CD8-positive, alpha-beta memory T cell (primary cell): ENCODE results near the gene GSTA4. TPM values are rescaled to one million over a fixed set of nuclear protein-coding genes. Genes with fewer than 3 reads are reported as not detected.

ENCODE experiments used
- CTCF ChIA-PET: fragments of 350-600 bp; sonication (Branson Sonifier 250); formaldehyde crosslinking; loops from one replicate; lab custom pipeline; 2021; ENCODE audit warnings: antibody characterized with exemption; lab: Charles Lee
- POLR2A ChIA-PET: fragments of 350-600 bp; sonication (Branson Sonifier 250); formaldehyde crosslinking; loops from one replicate; lab custom pipeline; 2021; ENCODE audit warnings: antibody characterized with exemption; lab: Charles Lee
- DNase-seq, 5 donors: peaks; one replicate each; pipeline versions ENCODE4 v3.0.0 to v3.0.0-alpha.2; 2020 to 2022; ENCODE audit warnings: mixed read lengths in 1 of 5
- H3K27ac ChIP-seq: one replicate; pipeline ENCODE4 v1.7.0; 2013; ENCODE audit warnings: low read depth, mild to moderate bottlenecking, low read length, moderate library complexity
- H3K27me3 ChIP-seq: 2 replicates; pipeline ENCODE4 v1.7.0; 2013; ENCODE audit warnings: low read length, mild to moderate bottlenecking; ENCODE audit not compliant: insufficient read depth, poor library complexity, severe bottlenecking
- H3K36me3 ChIP-seq: 2 replicates; pipeline ENCODE4 v1.7.0; 2013; ENCODE audit warnings: mild to moderate bottlenecking, low read length, moderate library complexity; ENCODE audit not compliant: insufficient read depth
- H3K4me1 ChIP-seq: 2 replicates; pipeline ENCODE4 v1.7.0; 2013; ENCODE audit warnings: mild to moderate bottlenecking, low read length, moderate library complexity; ENCODE audit not compliant: insufficient read depth
- H3K4me3 ChIP-seq: 2 replicates; pipeline ENCODE4 v1.7.0; 2013; ENCODE audit warnings: mild to moderate bottlenecking, low read length
- H3K9me3 ChIP-seq: 2 replicates; pipeline ENCODE4 v1.7.0; 2013; ENCODE audit warnings: mild to moderate bottlenecking, low read length
- H3K27ac Mint-ChIP-seq, 8 donors: one replicate each; pipeline ENCODE4 v1.8.0; 2020 to 2021; ENCODE audit warnings: mixed read lengths in 8 of 8, mild to moderate bottlenecking in 6 of 8, inconsistent platforms in 3 of 8, moderate library complexity in 3 of 8
- H3K27me3 Mint-ChIP-seq, 2 donors: one replicate each; pipeline ENCODE4 v1.8.0; 2020 to 2021; ENCODE audit warnings: mixed read lengths in 2 of 2, mild to moderate bottlenecking in 1 of 2, moderate library complexity in 1 of 2
- H3K36me3 Mint-ChIP-seq, 3 donors: one replicate each; pipeline ENCODE4 v1.8.0; 2020 to 2021; ENCODE audit warnings: mixed read lengths in 3 of 3, inconsistent platforms in 1 of 3, mild to moderate bottlenecking in 1 of 3
- H3K4me1 Mint-ChIP-seq, 3 donors: one replicate each; pipeline ENCODE4 v1.8.0; 2020 to 2021; ENCODE audit warnings: mixed read lengths in 3 of 3, inconsistent platforms in 1 of 3, mild to moderate bottlenecking in 1 of 3
- H3K4me3 Mint-ChIP-seq, 7 donors: one replicate each; pipeline ENCODE4 v1.8.0; 2020 to 2021; ENCODE audit warnings: mixed read lengths in 7 of 7, mild to moderate bottlenecking in 6 of 7, moderate library complexity in 4 of 7, inconsistent platforms in 2 of 7
- H3K9me3 Mint-ChIP-seq, 5 donors: one replicate each; pipeline ENCODE4 v1.8.0; 2020 to 2022; ENCODE audit warnings: mixed read lengths in 5 of 5, mild to moderate bottlenecking in 3 of 5, moderate library complexity in 2 of 5, inconsistent platforms in 1 of 5
- polyA plus RNA-seq: library from polyadenylated mRNA; unstranded; fragments of 300-500 nt; fragmentation: Illumina TruSeq; gene quantifications from one replicate; pipeline ENCODE4 v1.2.3, GENCODE V29; 2021
- total RNA-seq, 2 experiments: library from RNA; stranded (reverse); gene quantifications; one replicate each; pipeline ENCODE4 v1.2.3, GENCODE V29; 2021

The GSTA4 gene
- total and polyA plus RNA-seq, 3 experiments from 2014 or later, result 4.6 to 4.9 (median 4.9) TPM

- H3K36me3 Mint-ChIP-seq, result peaks cover 14 to 72% (median 41%) of the 10 kb centered on the region in 3 donors
- no peaks in the 10 kb centered on the region for H3K9me3 Mint-ChIP-seq
- ChIA-PET POLR2A (no interaction called here), CTCF (no interaction called here)
- H3K4me3 ChIP-seq, result no peak overlapping the region
- no peak overlapping the region for H3K4me3 Mint-ChIP-seq
- H3K27me3 Mint-ChIP-seq, result peaks cover 0 to 2% of the 10 kb centered on the region in 2 donors
- H3K9me3 ChIP-seq, result no peaks in the 10 kb centered on the region
- H3K4me1 ChIP-seq, result no peaks in the 10 kb centered on the region
- H3K27ac Mint-ChIP-seq, result no peak overlapping the region
- H3K36me3 ChIP-seq, result peaks cover 19% of the 10 kb centered on the region
- H3K4me1 Mint-ChIP-seq, result peaks cover 0 to under 1% (median 0%) of the 10 kb centered on the region in 3 donors
- H3K27me3 ChIP-seq, result no peaks in the 10 kb centered on the region
- H3K27ac ChIP-seq, result no peak overlapping the region
- DNase-seq, result no peak
Measured at GRCh38 chr6:53026526-53026925, 31.4 kb upstream of the GSTA4 start.

- DNase-seq, result no peak
- H3K27ac Mint-ChIP-seq, result no peak overlapping the region
- H3K4me1 ChIP-seq, result no peaks in the 10 kb centered on the region
- H3K36me3 ChIP-seq, result peaks cover 4% of the 10 kb centered on the region
- H3K4me3 ChIP-seq, result no peak overlapping the region
- H3K4me3 Mint-ChIP-seq, result no peak overlapping the region
- H3K9me3 Mint-ChIP-seq, result no peaks in the 10 kb centered on the region
- no peaks in the 10 kb centered on the region for H3K9me3 ChIP-seq
- no peak overlapping the region for H3K27ac ChIP-seq
- CTCF ChIA-PET, result no interaction called here
- peaks cover 0 to 2% of the 10 kb centered on the region in 2 donors for H3K27me3 Mint-ChIP-seq
- H3K27me3 ChIP-seq, result no peaks in the 10 kb centered on the region
- peaks cover 22 to 55% (median 25%) of the 10 kb centered on the region in 3 donors for H3K36me3 Mint-ChIP-seq
- peaks cover 0 to 8% (median 6%) of the 10 kb centered on the region in 3 donors for H3K4me1 Mint-ChIP-seq
- POLR2A ChIA-PET, result no interaction called here
Measured at GRCh38 chr6:53023323-53023722, 28.2 kb upstream of the GSTA4 start.

- Histone ChIP-seq H3K9me3 (no peaks in the 10 kb centered on the region), H3K27me3 (no peaks in the 10 kb centered on the region), H3K4me3 (no peak overlapping the region), H3K36me3 (peaks cover 10% of the 10 kb centered on the region), H3K27ac (no peak overlapping the region), H3K4me1 (no peaks in the 10 kb centered on the region)
- DNase-seq, result peak in 1 of 5 donors; percentile 10
- H3K36me3 Mint-ChIP-seq, result peaks cover 15 to 60% (median 21%) of the 10 kb centered on the region in 3 donors
- H3K4me1 Mint-ChIP-seq, result peaks cover 0 to 8% (median 6%) of the 10 kb centered on the region in 3 donors
- ChIA-PET POLR2A (no interaction called here), CTCF (no interaction called here)
- H3K4me3 Mint-ChIP-seq, result no peak overlapping the region
- peaks cover 0 to 2% of the 10 kb centered on the region in 2 donors for H3K27me3 Mint-ChIP-seq
- no peaks in the 10 kb centered on the region for H3K9me3 Mint-ChIP-seq
- no peak overlapping the region for H3K27ac Mint-ChIP-seq
Measured at GRCh38 chr6:53020005-53020744, 25.1 kb upstream of the GSTA4 start.

GRCh38 chr6:53018446-53018845 is 23.4 kb upstream of the GSTA4 start:
- H3K36me3 ChIP-seq, result peaks cover 10% of the 10 kb centered on the region
- no peaks in the 10 kb centered on the region for H3K4me1 ChIP-seq
- Mint-ChIP-seq H3K4me3 (no peak overlapping the region), H3K27ac (no peak overlapping the region), H3K27me3 (no peaks in the 10 kb centered on the region), H3K4me1 (peaks cover 0 to 8% (median 6%) of the 10 kb centered on the region in 3 donors), H3K36me3 (peaks cover 19 to 68% (median 23%) of the 10 kb centered on the region in 3 donors), H3K9me3 (no peaks in the 10 kb centered on the region)
- H3K27me3 ChIP-seq, result no peaks in the 10 kb centered on the region
- H3K4me3 ChIP-seq, result no peak overlapping the region
- CTCF ChIA-PET, result no interaction called here
- no peak for DNase-seq
- no peaks in the 10 kb centered on the region for H3K9me3 ChIP-seq
- H3K27ac ChIP-seq, result no peak overlapping the region
- POLR2A ChIA-PET, result no interaction called here

- Histone ChIP-seq H3K36me3 (peaks cover 28% of the 10 kb centered on the region), H3K9me3 (no peaks in the 10 kb centered on the region), H3K4me3 (no peak overlapping the region), H3K27ac (no peak overlapping the region), H3K4me1 (no peaks in the 10 kb centered on the region), H3K27me3 (no peaks in the 10 kb centered on the region)
- DNase-seq, result no peak
- Mint-ChIP-seq H3K27ac (no peak overlapping the region), H3K9me3 (no peaks in the 10 kb centered on the region), H3K27me3 (no peaks in the 10 kb centered on the region), H3K36me3 (peaks cover 16 to 85% (median 29%) of the 10 kb centered on the region in 3 donors), H3K4me3 (no peak overlapping the region), H3K4me1 (peaks cover 0 to 3% (median under 1%) of the 10 kb centered on the region in 3 donors)
- CTCF ChIA-PET, result no interaction called here
- POLR2A ChIA-PET, result no interaction called here
Measured at GRCh38 chr6:53015486-53015885, 20.4 kb upstream of the GSTA4 start.

- Histone ChIP-seq H3K27me3 (no peaks in the 10 kb centered on the region), H3K4me1 (no peaks in the 10 kb centered on the region), H3K36me3 (peaks cover 36% of the 10 kb centered on the region), H3K9me3 (no peaks in the 10 kb centered on the region), H3K4me3 (no peak overlapping the region), H3K27ac (no peak overlapping the region)
- ChIA-PET CTCF (no interaction called here), POLR2A (no interaction called here)
- Mint-ChIP-seq H3K9me3 (no peaks in the 10 kb centered on the region), H3K36me3 (peaks cover 24 to 90% (median 35%) of the 10 kb centered on the region in 3 donors), H3K4me1 (no peaks in the 10 kb centered on the region), H3K27me3 (no peaks in the 10 kb centered on the region), H3K27ac (peak overlapping the region in 1 of 8 donors; percentile 50), H3K4me3 (no peak overlapping the region)
- DNase-seq, result no peak
Measured at GRCh38 chr6:53014744-53015143, 19.7 kb upstream of the GSTA4 start.

- Histone ChIP-seq H3K27me3 (no peaks in the 10 kb centered on the region), H3K4me1 (no peaks in the 10 kb centered on the region), H3K27ac (no peak overlapping the region), H3K4me3 (no peak overlapping the region), H3K9me3 (no peaks in the 10 kb centered on the region), H3K36me3 (peaks cover 42% of the 10 kb centered on the region)
- Mint-ChIP-seq H3K4me3 (no peak overlapping the region), H3K27ac (no peak overlapping the region), H3K9me3 (no peaks in the 10 kb centered on the region), H3K27me3 (no peaks in the 10 kb centered on the region), H3K36me3 (peaks cover 26 to 94% (median 41%) of the 10 kb centered on the region in 3 donors), H3K4me1 (no peaks in the 10 kb centered on the region)
- DNase-seq, result no peak
- CTCF ChIA-PET, result no interaction called here
- POLR2A ChIA-PET, result no interaction called here
Measured at GRCh38 chr6:53014063-53014462, 19.0 kb upstream of the GSTA4 start.

GRCh38 chr6:53011979-53012378 is 16.9 kb upstream of the GSTA4 start:
- Histone ChIP-seq H3K27me3 (no peaks in the 10 kb centered on the region), H3K4me1 (no peaks in the 10 kb centered on the region), H3K4me3 (no peak overlapping the region), H3K27ac (no peak overlapping the region), H3K9me3 (no peaks in the 10 kb centered on the region), H3K36me3 (peaks cover 34% of the 10 kb centered on the region)
- ChIA-PET CTCF (no interaction called here), POLR2A (no interaction called here)
- H3K27me3 Mint-ChIP-seq, result no peaks in the 10 kb centered on the region
- no peak overlapping the region for H3K4me3 Mint-ChIP-seq
- no peaks in the 10 kb centered on the region for H3K4me1 Mint-ChIP-seq
- peaks cover 19 to 88% (median 40%) of the 10 kb centered on the region in 3 donors for H3K36me3 Mint-ChIP-seq
- H3K9me3 Mint-ChIP-seq, result no peaks in the 10 kb centered on the region
- no peak for DNase-seq
- H3K27ac Mint-ChIP-seq, result no peak overlapping the region
